Stimulated activated memory B cell treated with anti-CD40 and anti-IgM and Interleukin-4, amounts not matched to agents 10 μg/mL and 1 μg/mL and 100 μg/mL, for 72 hours (primary cell): Measurements from ENCODE around the gene CGB2.
A peak's percentile ranks its signal among the peaks of the same experiment; 100 is the strongest.
"Not testable (repeated sequence)": the region's sequence is repeated elsewhere in the genome, so short reads cannot be mapped to it uniquely, and the experiment has no call there.

Experiments
- ATAC-seq: fragments of 150-1000 bp; cut with Tn5 transposase; 2 replicates; pipeline ENCODE4 v1.10.0; 2021
- H3K27ac Mint-ChIP-seq: one replicate; pipeline ENCODE4 v1.8.0; 2022; ENCODE audit warnings: mild to moderate bottlenecking, mixed read lengths
- H3K27me3 Mint-ChIP-seq: one replicate; pipeline ENCODE4 v1.8.0; 2022; ENCODE audit warnings: mixed read lengths
- H3K36me3 Mint-ChIP-seq: one replicate; pipeline ENCODE4 v1.8.0; 2022; ENCODE audit warnings: mixed read lengths
- H3K4me1 Mint-ChIP-seq: one replicate; pipeline ENCODE4 v1.8.0; 2022; ENCODE audit warnings: mixed read lengths
- H3K4me3 Mint-ChIP-seq: one replicate; pipeline ENCODE4 v1.8.0; 2022; ENCODE audit warnings: mild to moderate bottlenecking, moderate library complexity, mixed read lengths
- H3K9me3 Mint-ChIP-seq: one replicate; pipeline ENCODE4 v1.8.0; 2022; ENCODE audit warnings: mixed read lengths

CGB2 gene

DNA sequence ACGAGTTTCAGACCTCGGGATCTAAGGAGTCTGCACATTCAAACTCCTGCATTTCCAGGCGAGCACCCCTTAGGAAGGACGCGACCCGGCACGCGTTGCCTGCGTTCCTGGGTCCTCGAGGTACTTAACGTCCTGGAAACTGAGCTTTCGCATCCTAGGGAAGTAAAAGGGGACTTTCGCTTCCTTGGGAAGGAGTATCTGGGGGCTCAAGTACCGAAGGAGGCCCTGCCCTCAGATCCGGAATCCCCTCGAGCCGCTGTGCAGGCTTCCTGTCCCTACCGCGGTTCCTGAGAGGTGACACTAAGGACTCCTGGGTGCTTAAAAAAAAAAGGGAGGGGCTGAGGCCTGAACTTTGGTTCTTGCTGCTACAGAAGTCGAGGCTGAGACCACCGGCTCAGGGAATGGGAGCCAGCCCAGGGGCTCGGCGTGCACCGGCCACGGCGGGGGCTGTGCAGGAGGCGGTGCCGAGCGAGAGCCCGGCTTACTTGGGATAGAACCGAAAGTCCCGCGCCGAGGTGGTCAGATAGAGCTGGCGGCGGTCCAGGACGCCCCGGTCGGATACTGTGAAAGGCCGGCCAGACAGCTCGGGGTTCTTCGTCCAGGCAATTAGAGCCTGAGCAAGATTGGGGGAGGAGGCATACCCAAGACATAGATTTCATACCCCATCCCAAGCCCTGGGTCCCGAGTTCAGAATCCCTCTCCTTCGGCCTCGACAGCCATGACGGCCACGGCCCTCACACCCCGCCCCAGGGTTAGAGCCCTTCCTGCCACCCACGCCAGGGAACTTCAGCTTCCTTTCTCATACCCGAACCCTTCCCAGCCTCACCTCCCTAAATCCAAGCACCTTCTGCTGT lies 13.1 kb upstream of the CGB2 start:
- Mint-ChIP-seq H3K27ac (peak overlapping the region; percentile 61), H3K4me3 (peak overlapping the region; percentile 78), H3K4me1 (peaks cover 30% of the 10 kb centered on the region), H3K36me3 (peaks cover 14% of the 10 kb centered on the region)
- ATAC-seq, H3K27me3 Mint-ChIP-seq, H3K9me3 Mint-ChIP-seq: not testable (repeated sequence)

DNA sequence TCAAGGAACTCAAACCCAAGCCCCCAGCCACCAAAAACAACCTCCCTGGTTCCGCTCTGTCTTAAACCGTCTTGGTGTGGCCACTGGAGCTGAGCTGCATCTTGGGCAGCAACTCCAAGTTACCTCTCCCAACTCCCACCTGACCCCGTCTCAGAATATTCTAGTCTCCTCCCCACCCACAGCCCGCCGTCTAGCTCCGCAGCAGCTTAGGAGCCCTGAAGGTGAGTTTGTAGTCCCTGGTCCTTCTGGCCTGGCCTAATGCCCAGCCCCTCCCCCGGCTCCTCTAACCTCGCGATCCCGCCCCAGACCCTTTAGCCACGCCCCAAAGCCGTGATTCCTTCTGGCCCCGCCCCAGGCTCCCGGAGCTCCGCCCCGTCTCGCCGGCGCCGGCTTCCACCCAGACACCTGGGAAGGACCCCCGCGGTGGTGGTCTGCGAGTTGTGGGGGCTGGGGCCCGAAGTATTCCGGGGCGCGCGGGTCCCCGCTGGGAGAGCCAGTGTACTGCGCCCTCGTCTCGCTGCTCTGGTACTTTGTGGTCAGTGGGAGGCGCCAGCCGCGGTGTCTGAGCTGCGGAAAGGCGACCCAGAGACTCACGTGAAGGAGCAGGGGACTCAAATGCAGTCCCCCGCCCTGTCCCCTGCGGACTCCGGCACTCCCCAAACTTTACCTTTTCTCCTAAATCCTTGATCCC lies 12.3 kb upstream of the CGB2 start:
- Mint-ChIP-seq H3K4me1 (peaks cover 30% of the 10 kb centered on the region), H3K9me3 (no peaks in the 10 kb centered on the region), H3K36me3 (peaks cover 12% of the 10 kb centered on the region), H3K27me3 (no peaks in the 10 kb centered on the region), H3K27ac (peak overlapping the region; percentile 61), H3K4me3 (peak overlapping the region; percentile 78)
- ATAC-seq, result peak; percentile 49

DNA sequence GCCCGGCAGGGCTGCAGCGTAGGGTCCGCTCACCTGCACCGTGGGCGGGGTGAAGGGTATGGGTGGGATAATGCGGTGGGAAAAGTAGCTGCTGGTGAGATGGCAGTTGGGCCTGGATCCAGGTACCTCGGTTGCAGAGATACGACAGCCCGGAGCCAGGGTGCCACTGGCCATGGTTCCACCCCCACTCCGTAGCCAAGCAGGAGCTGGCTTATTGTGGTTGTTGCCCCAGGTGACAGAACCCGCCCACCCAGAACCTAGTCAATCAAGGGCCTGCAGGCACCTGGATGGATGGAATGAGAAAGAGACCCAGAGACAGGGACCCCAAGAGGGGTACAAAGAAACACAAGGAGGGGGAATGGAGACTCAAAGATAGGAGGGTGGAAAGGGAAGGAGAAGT lies 11.3 kb upstream of the CGB2 start:
- no peak for ATAC-seq
- Mint-ChIP-seq H3K4me1 (peaks cover 30% of the 10 kb centered on the region), H3K36me3 (peaks cover 8% of the 10 kb centered on the region), H3K27ac (peak overlapping the region; percentile 0), H3K4me3 (peak overlapping the region; percentile 78), H3K27me3 (no peaks in the 10 kb centered on the region), H3K9me3 (no peaks in the 10 kb centered on the region)

DNA sequence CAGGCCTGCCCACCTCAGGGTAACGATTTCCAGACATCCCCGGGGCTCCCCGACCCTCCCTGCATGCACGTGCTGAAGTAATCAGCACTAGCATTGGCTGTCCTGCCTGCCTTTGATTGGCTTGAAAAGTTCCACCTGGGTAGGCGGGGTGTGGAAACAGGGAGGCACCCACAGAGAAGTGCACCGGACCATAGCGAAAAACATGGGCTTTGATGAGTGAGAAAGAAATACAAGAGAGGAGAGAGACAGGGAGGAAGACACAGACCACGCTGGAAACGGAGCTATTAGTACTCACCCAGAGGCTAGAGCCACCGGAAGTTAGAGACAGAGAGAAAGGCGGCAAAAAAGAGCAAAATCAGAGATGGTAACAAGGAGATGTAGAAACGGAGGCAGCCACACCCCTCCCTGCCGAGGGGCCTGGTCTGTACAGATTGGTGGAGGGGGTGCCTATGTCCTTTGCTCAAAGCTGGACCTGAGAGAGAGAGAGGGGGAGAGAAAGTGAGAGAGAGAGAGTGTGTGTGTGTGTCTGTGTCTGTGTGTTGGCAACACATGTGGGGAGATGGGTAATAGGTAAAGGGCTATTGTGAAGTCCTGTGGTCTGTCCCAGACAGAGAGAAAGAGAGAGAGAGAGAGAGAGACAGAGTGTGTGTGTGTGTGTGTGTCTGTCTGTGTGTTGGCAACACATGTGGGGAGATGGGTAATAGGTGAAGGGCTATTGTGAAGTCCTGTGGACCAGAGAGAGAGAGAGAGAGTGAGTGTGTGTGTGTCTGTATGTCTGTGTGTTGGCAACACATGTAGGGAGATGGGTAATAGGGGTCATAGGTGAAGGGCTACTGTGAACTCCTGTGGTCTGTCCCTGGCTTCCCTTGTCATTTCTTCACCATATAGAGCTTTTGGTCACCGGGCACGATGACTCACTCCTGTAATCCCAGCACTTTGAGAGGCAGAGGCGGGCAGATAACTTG lies 10.5 kb upstream of the CGB2 start:
- H3K27ac Mint-ChIP-seq, result peak overlapping the region; percentile 0
- peak overlapping the region; percentile 3 for H3K4me3 Mint-ChIP-seq
- ATAC-seq, result no peak
- H3K27me3 Mint-ChIP-seq, result no peaks in the 10 kb centered on the region
- H3K36me3 Mint-ChIP-seq, result no peaks in the 10 kb centered on the region
- H3K9me3 Mint-ChIP-seq, result no peaks in the 10 kb centered on the region
- H3K4me1 Mint-ChIP-seq, result peaks cover 30% of the 10 kb centered on the region

DNA sequence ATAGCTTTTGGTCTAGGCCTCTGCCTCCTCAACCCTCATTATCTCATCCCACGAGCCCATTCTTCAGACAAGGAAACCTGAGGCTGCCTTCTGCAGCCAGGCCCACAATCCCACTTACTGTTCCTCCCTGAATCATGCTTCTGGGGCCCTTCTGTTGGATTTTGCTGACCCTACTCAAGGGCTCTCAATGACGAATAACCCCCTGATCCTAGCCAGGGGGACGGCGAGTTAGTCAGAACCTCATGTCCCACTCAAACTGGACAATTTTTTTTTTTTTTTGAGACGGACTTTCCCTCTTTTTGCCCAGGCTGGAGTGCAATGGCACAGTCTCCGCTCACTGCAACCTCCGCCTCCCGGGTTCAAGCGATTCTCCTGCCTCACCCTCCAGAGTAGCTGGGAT lies 9.6 kb upstream of the CGB2 start:
- no peaks in the 10 kb centered on the region for H3K36me3 Mint-ChIP-seq
- no peak overlapping the region for H3K4me3 Mint-ChIP-seq
- peaks cover 30% of the 10 kb centered on the region for H3K4me1 Mint-ChIP-seq
- no peaks in the 10 kb centered on the region for H3K9me3 Mint-ChIP-seq
- no peak overlapping the region for H3K27ac Mint-ChIP-seq
- no peaks in the 10 kb centered on the region for H3K27me3 Mint-ChIP-seq
- no peak for ATAC-seq

DNA sequence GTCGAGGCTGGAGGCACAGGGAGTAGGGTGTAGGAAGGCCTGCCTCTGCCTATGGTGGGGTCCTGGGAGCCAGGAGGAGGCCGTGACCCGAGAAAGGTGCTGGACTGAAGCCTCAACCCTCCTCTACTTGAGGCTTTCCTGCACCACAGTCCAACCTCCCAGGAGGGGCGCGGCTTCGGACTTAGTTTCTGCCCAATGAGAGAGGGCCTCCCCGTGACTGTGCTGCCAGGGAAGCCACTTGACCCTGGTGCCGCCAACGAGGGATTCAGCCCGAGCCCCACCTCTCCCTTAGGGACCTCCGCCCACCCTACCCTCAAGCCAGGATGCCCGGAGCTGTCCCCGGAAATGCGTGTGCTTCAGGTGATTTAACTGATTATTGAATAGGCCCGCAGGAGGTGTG lies 7.5 kb upstream of the CGB2 start, which contains the start of gene CGB3:
Gene CGB3, minus strand, starts transcription at position 101 of the 400 bp plus-strand sequence. CDS start 362 bp downstream, outside the sequence.
- not testable (repeated sequence) for H3K4me3 Mint-ChIP-seq, H3K9me3 Mint-ChIP-seq, H3K27ac Mint-ChIP-seq, ATAC-seq, H3K27me3 Mint-ChIP-seq, H3K36me3 Mint-ChIP-seq
- H3K4me1 Mint-ChIP-seq, result peaks cover 21% of the 10 kb centered on the region

DNA sequence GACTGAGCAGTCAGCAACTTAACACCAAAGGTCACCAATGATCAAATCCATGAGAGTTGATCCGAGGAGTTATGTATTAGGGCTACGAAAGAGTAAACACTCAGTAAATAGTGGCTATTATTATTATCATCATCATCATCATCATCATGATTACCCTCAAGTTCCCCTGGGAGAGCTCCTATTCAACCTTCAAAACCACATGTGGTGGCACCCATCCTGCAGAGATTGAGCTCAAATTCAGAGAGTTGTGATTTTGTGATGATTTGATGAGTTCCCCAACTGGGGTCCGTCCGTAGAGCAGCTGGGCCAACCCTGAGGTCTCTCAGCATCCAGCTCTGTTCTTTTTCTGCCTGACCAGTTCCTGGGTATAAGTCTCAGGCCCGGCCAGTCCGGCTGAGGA lies 6.6 kb upstream of the CGB2 start:
- not testable (repeated sequence) for H3K27me3 Mint-ChIP-seq, H3K9me3 Mint-ChIP-seq, H3K27ac Mint-ChIP-seq, ATAC-seq, H3K36me3 Mint-ChIP-seq, H3K4me3 Mint-ChIP-seq
- H3K4me1 Mint-ChIP-seq, result peaks cover 15% of the 10 kb centered on the region

DNA sequence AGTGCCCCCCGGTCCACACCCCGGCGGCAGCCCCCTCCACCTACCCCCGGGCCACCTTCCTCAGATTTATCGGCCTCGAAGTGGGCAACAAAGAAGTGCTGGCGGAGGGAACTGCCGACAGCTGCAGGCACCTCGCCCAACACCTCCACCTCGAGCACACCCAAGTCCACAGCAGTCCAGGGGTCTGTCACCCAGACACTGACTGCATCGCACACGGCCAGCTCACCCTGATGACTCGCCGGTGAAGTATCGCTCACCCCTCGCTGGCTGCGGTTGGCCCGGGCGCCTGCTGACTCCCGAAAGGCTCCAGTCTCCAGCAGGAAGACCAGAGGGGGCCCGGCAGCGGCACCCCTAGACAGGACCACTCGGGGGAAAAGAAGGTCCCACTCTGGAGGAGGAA lies 6.1 kb upstream of the CGB2 start:
- H3K27me3 Mint-ChIP-seq, H3K9me3 Mint-ChIP-seq, H3K4me3 Mint-ChIP-seq, H3K36me3 Mint-ChIP-seq, H3K27ac Mint-ChIP-seq, ATAC-seq: not testable (repeated sequence)
- H3K4me1 Mint-ChIP-seq, result peaks cover 10% of the 10 kb centered on the region

DNA sequence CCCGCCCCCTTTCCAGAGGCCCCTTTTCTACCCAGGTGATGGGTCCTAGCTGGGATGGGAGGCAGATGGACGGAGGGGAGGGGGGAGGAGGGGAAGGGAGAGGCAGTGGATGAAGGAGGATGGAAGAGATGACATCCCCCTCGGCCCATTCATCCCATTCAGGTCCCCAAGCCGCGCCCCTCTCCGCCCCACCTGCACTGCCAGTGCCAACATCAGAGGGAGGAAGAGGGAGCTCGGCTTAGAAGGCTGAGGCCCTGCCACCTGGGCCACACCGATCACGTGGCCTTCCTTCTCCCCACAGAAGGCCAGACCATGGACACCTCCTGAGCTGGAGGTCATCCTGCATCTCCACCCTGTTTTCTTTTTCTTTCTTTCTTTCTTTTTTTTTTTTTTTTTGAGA lies 3.0 kb upstream of the CGB2 start:
- peaks cover 12% of the 10 kb centered on the region for H3K27me3 Mint-ChIP-seq
- not testable (repeated sequence) for ATAC-seq, H3K9me3 Mint-ChIP-seq, H3K4me1 Mint-ChIP-seq, H3K36me3 Mint-ChIP-seq, H3K27ac Mint-ChIP-seq, H3K4me3 Mint-ChIP-seq

DNA sequence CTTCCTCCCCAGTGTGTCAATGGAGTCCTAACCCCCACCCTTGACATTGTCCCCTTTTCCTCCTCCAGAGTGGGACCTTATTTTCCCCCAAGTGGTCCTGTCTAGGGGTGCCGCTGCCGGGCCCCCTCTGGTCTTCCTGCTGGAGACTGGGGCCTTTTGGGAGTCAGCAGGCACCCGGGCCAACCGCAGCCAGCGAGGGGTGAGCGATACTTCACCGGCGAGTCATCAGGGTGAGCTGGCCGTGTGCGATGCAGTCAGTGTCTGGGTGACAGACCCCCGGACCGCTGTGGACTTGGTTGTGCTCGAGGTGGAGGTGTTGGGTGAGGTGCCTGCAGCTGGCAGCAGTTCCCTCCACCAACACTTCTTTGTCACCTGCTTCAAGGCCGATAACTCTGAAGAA lies 1.9 kb upstream of the CGB2 start:
- H3K27ac Mint-ChIP-seq, H3K4me3 Mint-ChIP-seq, H3K36me3 Mint-ChIP-seq, H3K9me3 Mint-ChIP-seq, H3K4me1 Mint-ChIP-seq, ATAC-seq: not testable (repeated sequence)
- H3K27me3 Mint-ChIP-seq, result peaks cover 12% of the 10 kb centered on the region

DNA sequence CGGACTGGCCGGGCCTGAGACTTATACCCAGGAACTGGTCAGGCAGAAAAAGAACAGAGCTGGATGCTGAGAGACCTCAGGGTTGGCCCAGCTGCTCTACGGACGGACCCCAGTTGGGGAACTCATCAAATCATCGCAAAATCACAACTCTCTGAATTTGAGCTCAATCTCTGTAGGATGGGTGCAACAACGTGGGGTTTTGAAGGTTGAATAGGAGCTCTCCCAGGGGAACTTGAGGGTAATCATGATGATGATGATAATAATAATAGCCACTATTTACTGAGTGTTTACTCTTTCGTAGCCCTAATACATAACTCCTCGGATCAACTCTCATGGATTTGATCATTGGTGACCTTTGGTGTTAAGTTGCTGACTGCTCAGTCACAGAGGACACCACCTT lies 1.4 kb upstream of the CGB2 start:
- not testable (repeated sequence) for ATAC-seq, H3K4me1 Mint-ChIP-seq, H3K4me3 Mint-ChIP-seq, H3K9me3 Mint-ChIP-seq, H3K27ac Mint-ChIP-seq, H3K36me3 Mint-ChIP-seq
- peaks cover 16% of the 10 kb centered on the region for H3K27me3 Mint-ChIP-seq

DNA sequence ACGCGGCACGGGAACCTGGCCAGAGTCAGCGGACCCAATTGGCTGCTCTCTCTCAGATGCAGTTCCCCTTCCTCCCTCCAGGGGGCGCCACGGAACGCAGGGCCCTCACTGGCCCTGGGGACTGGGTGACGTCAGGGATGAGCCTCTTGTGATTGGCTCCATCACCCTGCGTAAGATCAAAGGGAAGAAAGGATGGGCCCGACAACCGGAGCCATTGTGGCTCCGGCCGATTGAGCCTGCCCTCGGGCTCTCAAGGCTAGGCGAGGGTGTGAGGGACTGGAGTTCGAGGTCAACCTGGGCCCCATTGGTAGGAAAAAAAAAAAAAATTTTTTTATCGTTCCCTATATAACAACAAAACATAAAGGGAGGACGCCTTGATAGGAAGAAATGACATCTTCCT lies 5.1 kb downstream of the CGB2 start, which contains the start of gene CGB1:
Gene CGB1, minus strand, starts transcription at position 81 of the 400 bp plus-strand sequence. CDS start 184 bp downstream, outside the sequence.
- not testable (repeated sequence) for H3K27ac Mint-ChIP-seq, H3K4me1 Mint-ChIP-seq, H3K9me3 Mint-ChIP-seq, H3K4me3 Mint-ChIP-seq, ATAC-seq, H3K36me3 Mint-ChIP-seq
- peaks cover 16% of the 10 kb centered on the region for H3K27me3 Mint-ChIP-seq

DNA sequence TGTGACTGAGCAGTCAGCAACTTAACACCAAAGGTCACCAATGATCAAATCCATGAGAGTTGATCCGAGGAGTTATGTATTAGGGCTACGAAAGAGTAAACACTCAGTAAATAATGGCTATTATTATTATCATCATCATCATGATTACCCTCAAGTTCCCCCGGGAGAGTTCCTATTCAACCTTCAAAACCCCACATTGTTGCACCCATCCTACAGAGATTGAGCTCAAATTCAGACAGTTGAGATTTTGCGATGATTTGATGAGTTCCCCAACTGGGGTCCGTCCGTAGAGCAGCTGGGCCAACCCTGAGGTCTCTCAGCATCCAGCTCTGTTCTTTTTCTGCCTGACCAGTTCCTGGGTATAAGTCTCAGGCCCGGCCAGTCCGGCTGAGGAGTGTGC lies 6.4 kb downstream of the CGB2 start:
- H3K4me3 Mint-ChIP-seq, H3K9me3 Mint-ChIP-seq, H3K36me3 Mint-ChIP-seq, H3K4me1 Mint-ChIP-seq, ATAC-seq, H3K27ac Mint-ChIP-seq: not testable (repeated sequence)
- peaks cover 24% of the 10 kb centered on the region for H3K27me3 Mint-ChIP-seq

DNA sequence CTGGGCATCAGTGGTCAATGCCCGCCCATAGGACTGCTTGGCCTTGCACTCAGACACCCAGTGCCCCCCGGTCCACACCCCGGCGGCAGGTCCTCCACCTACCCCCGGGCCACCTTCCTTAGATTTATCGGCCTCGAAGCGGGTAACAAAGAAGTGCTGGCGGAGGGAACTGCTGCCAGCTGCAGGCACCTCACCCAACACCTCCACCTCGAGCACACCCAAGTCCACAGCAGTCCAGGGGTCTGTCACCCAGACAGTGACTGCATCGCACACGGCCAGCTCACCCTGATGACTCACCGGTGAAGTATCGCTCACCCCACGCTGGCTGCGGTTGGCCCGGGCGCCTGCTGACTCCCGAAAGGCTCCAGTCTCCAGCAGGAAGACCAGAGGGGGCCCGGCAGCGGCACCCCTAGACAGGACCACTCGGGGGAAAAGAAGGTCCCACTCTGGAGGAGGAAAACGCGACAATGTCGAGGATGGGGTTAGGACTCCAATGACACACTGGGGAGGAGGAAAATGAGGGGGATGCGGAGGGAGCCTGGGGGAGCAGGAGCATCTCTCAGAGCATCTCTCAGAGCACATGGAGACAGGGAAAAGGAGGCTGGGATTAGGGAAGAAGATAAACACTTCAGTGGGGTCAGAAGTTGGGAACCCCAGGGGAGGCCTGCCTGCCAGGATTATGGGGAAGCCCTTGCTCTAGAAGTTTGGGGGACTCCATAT lies 7.0 kb downstream of the CGB2 start:
- not testable (repeated sequence) for H3K9me3 Mint-ChIP-seq, H3K36me3 Mint-ChIP-seq, H3K27ac Mint-ChIP-seq, H3K4me1 Mint-ChIP-seq, H3K4me3 Mint-ChIP-seq, ATAC-seq
- H3K27me3 Mint-ChIP-seq, result peaks cover 29% of the 10 kb centered on the region
